Hepatocyte (in vitro differentiated cells): Measurements from ENCODE around the gene PRKAG2. TPM values are rescaled to one million over a fixed set of nuclear protein-coding genes. Genes with fewer than 3 reads are reported as not detected.

ENCODE experiments used
- DNase-seq: peaks from one replicate; pipeline ENCODE4 v3.0.0-alpha.2; 2016; ENCODE audit warnings: low spot score
- H2AFZ ChIP-seq: fragments of 200-600 bp; sonication (generic); 2 replicates; pipeline ENCODE4 v1.6.0; 2016; ENCODE audit warnings: antibody characterized with exemption, mild to moderate bottlenecking
- H3K27ac ChIP-seq: fragments of 200-600 bp; sonication (generic); 2 replicates; pipeline ENCODE4 v1.5.1; 2016; ENCODE audit warnings: mild to moderate bottlenecking
- H3K27me3 ChIP-seq: fragments of 200-600 bp; sonication (generic); 2 replicates; pipeline ENCODE4 v1.6.1; 2016
- H3K36me3 ChIP-seq: fragments of 200-600 bp; sonication (generic); replicated peaks from 2 replicates; pipeline ENCODE4 v1.5.1; 2016; ENCODE audit warnings: low read depth; ENCODE audit not compliant: insufficient read depth
- H3K4me1 ChIP-seq: fragments of 200-600 bp; sonication (generic); 2 replicates; pipeline ENCODE4 v1.5.1; 2016; ENCODE audit warnings: mild to moderate bottlenecking, moderate library complexity; ENCODE audit not compliant: insufficient read depth
- H3K4me2 ChIP-seq: fragments of 200-600 bp; sonication (generic); 2 replicates; pipeline ENCODE4 v1.6.0; 2016
- H3K4me3 ChIP-seq: fragments of 200-600 bp; sonication (generic); 2 replicates; pipeline ENCODE4 v1.5.1; 2016; ENCODE audit warnings: mild to moderate bottlenecking
- H3K79me2 ChIP-seq: fragments of 200-600 bp; sonication (generic); 2 replicates; pipeline ENCODE4 v1.6.0; 2017; ENCODE audit warnings: mild to moderate bottlenecking
- H3K9me2 ChIP-seq: fragments of 200-600 bp; sonication (generic); replicated peaks from 2 replicates; pipeline ENCODE4 v1.6.0; 2017; ENCODE audit warnings: mild to moderate bottlenecking; ENCODE audit not compliant: insufficient read depth
- H3K9me3 ChIP-seq: fragments of 200-600 bp; sonication (generic); 2 replicates; pipeline ENCODE4 v1.5.1; 2016; ENCODE audit warnings: low read depth, mild to moderate bottlenecking
- H4K20me1 ChIP-seq: fragments of 200-600 bp; sonication (generic); 2 replicates; pipeline ENCODE4 v1.6.0; 2016; ENCODE audit warnings: mild to moderate bottlenecking; ENCODE audit not compliant: insufficient read depth, poor library complexity, severe bottlenecking
- EZH2 ChIP-seq: fragments of 200-600 bp; sonication (generic); IDR thresholded peaks from 2 replicates; pipeline ENCODE4 v1.6.1; 2016; ENCODE audit warnings: antibody characterized with exemption, mild to moderate bottlenecking, borderline replicate concordance
- EZH2phosphoT487 ChIP-seq: fragments of 200-600 bp; sonication (generic); IDR thresholded peaks from one replicate; pipeline ENCODE4 v1.6.1; 2018; ENCODE audit warnings: antibody characterized with exemption, mild to moderate bottlenecking, low read depth, moderate library complexity; ENCODE audit not compliant: unreplicated experiment, severe bottlenecking
- WGBS: methylation state at CpG from one replicate; pipeline ENCODE4 v1.1.6; 2016; ENCODE audit warnings: low lambda C conversion rate; ENCODE audit errors: missing lambda C conversion rate; 5-methylcytosine and 5-hydroxymethylcytosine counted together
- polyA plus RNA-seq: library from polyadenylated mRNA; unstranded; fragments of >200 nt; fragmentation: Nextera tagmentation; extraction: Ambion mirVana; gene quantifications from 2 replicates; pipeline ENCODE4 v1.2.1, GENCODE V29; 2016
- total RNA-seq: library from RNA; depleted of rRNA; stranded (reverse); fragments of >200 nt; gene quantifications from 2 replicates; pipeline ENCODE4 v1.2.3, GENCODE V29; 2014
- TF ChIP-seq, protein P1 (sequence below): fragments of 200-600 bp; sonication (generic); IDR thresholded peaks from 2 replicates; pipeline ENCODE4 v1.5.1; 2016; ENCODE audit warnings: antibody characterized with exemption, mild to moderate bottlenecking; ENCODE audit not compliant: poor library complexity

The PRKAG2 gene
- total and polyA plus RNA-seq, 2 experiments from 2014 or later: 17.8 to 23.4 TPM

DNA sequence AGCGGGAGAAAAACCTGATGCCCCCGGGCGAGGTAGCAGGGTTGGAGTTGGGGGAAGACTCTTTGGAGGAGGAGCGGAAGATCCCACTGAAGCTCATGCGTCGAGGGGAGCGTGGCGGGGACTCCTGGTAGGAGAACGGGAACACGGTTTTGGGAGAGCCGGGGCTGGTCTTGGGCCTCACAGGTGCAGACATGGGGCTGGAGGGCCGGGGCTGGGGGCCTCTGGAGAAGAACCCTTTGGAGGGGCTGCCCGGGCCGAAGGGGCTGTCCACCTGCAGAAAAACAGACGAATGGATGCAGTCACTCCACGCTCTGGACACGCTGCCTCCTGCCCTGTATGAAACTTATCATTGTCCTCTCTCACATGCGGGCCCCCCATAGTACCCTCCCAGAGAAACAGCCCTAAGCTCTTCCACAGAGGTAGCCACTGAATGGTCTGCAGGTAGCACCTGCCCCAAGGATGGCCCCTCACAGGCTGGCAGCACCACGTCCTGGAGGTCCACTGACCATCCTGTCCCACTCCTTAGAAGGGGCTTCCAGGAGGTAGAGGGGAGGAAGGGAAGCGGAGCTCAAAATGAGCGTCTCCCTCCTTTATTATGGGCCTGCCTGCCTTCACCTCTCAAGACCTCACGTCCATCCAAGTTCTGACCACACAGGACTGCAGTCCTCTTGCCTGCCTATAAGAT is 95.6 kb downstream of the PRKAG2 start:
- no peaks in the 10 kb centered on the region for H3K36me3 ChIP-seq
- H3K4me3 ChIP-seq: no peak overlapping the region
- no peak overlapping the region for H3K4me2 ChIP-seq
- no peaks in the 10 kb centered on the region for H4K20me1 ChIP-seq
- 95% methylated on average over 22 of the region's 22 CpGs for WGBS
- no peak overlapping the region for H2AFZ ChIP-seq
- no peak for TF ChIP-seq EZH2phosphoT487
- TF ChIP-seq, protein P1, sequence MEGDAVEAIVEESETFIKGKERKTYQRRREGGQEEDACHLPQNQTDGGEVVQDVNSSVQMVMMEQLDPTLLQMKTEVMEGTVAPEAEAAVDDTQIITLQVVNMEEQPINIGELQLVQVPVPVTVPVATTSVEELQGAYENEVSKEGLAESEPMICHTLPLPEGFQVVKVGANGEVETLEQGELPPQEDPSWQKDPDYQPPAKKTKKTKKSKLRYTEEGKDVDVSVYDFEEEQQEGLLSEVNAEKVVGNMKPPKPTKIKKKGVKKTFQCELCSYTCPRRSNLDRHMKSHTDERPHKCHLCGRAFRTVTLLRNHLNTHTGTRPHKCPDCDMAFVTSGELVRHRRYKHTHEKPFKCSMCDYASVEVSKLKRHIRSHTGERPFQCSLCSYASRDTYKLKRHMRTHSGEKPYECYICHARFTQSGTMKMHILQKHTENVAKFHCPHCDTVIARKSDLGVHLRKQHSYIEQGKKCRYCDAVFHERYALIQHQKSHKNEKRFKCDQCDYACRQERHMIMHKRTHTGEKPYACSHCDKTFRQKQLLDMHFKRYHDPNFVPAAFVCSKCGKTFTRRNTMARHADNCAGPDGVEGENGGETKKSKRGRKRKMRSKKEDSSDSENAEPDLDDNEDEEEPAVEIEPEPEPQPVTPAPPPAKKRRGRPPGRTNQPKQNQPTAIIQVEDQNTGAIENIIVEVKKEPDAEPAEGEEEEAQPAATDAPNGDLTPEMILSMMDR: no peak
- no peak for TF ChIP-seq EZH2
- DNase-seq: no peak
- H3K9me3 ChIP-seq: no peaks in the 10 kb centered on the region
- H3K27ac ChIP-seq: no peak overlapping the region
- no peaks in the 10 kb centered on the region for H3K27me3 ChIP-seq
- H3K9me2 ChIP-seq: no peaks in the 10 kb centered on the region
- H3K79me2 ChIP-seq: no peaks in the 10 kb centered on the region
- H3K4me1 ChIP-seq: no peaks in the 10 kb centered on the region

DNA sequence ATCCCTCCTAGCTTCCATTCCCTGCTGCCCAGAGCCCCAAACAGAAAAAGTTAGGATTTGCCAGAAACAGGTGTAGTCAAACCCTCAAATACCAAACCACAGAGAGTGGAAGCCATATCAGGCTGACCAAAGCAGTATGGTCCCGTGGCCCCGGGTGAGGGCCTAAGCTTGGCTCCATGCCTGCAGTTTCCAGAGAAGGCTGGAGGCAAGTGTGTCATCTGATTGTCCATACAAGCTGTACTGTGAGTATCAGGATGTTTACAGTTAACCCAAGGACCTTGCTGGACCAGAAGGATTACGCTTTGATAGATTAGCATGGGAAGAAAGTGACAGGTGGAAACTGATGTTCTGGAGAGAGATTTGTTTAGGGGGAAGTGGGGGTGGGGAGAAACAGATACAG is 96.3 kb downstream of the PRKAG2 start:
- no peaks in the 10 kb centered on the region for H3K79me2 ChIP-seq
- no peak for DNase-seq
- no peak overlapping the region for H2AFZ ChIP-seq
- no peaks in the 10 kb centered on the region for H4K20me1 ChIP-seq
- no peak overlapping the region for H3K4me2 ChIP-seq
- H3K36me3 ChIP-seq: no peaks in the 10 kb centered on the region
- H3K9me3 ChIP-seq: no peaks in the 10 kb centered on the region
- H3K27ac ChIP-seq: no peak overlapping the region
- no peaks in the 10 kb centered on the region for H3K4me1 ChIP-seq
- H3K9me2 ChIP-seq: no peaks in the 10 kb centered on the region
- no peak overlapping the region for H3K4me3 ChIP-seq
- TF ChIP-seq EZH2: no peak
- TF ChIP-seq EZH2phosphoT487: no peak
- TF ChIP-seq, protein P1: no peak
- H3K27me3 ChIP-seq: no peaks in the 10 kb centered on the region
- WGBS: 74% methylated on average over 3 of the region's 3 CpGs

DNA sequence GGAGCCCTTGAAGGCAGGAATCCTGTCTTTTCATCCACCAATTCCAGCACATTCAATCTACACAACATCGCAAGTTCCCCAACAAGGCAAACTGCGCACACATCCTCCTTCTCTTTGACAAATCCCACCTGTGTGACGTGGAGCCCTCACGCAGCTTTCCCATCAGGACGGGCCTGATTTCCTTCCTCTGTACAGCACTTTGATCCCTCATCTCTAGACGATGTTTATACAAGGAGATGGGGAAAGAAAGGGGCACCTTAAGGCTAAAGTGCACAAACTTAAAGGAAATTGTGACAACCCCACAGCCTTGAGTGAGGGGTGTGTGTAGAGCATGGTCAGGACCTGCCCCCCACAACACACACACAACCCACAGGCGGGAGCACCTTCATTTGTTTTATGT is 97.2 kb downstream of the PRKAG2 start:
- Histone ChIP-seq H3K27me3 (no peaks in the 10 kb centered on the region), H3K27ac (no peak overlapping the region), H2AFZ (no peak overlapping the region), H3K36me3 (no peaks in the 10 kb centered on the region), H3K79me2 (no peaks in the 10 kb centered on the region), H3K9me2 (no peaks in the 10 kb centered on the region), H3K9me3 (no peaks in the 10 kb centered on the region), H3K4me3 (no peak overlapping the region), H3K4me1 (no peaks in the 10 kb centered on the region), H4K20me1 (no peaks in the 10 kb centered on the region), H3K4me2 (no peak overlapping the region)
- TF ChIP-seq EZH2phosphoT487: no peak
- no peak for DNase-seq
- WGBS: 71% methylated on average over 7 of the region's 7 CpGs

DNA sequence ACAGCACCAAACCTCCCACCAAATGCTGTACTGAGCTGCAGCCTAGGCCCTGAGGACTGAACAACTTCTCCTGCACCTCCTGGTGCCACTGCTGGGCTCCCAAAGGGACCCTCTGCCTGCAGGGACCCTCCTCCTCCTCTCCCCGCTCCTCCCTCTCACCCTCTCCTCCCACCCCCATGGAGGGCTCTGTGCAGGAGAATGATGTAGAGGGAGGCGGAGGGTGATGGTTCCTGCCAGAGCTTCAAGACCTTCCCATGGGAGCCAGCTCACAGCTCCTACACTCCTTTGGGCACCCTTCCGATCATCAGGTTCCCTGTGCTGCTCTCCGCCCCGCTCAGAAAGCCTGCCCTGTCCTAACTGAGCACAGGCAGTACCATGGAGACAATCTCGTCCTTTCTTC is 97.7 kb downstream of the PRKAG2 start:
- no peak for DNase-seq
- H3K27ac ChIP-seq: no peak overlapping the region
- no peaks in the 10 kb centered on the region for H3K9me2 ChIP-seq
- no peaks in the 10 kb centered on the region for H3K79me2 ChIP-seq
- H3K4me3 ChIP-seq: no peak overlapping the region
- WGBS: 88% methylated on average over 6 of the region's 6 CpGs
- no peaks in the 10 kb centered on the region for H3K27me3 ChIP-seq
- H2AFZ ChIP-seq: no peak overlapping the region
- no peaks in the 10 kb centered on the region for H3K4me1 ChIP-seq
- no peaks in the 10 kb centered on the region for H4K20me1 ChIP-seq
- H3K9me3 ChIP-seq: no peaks in the 10 kb centered on the region
- no peak for TF ChIP-seq EZH2phosphoT487
- no peak for TF ChIP-seq EZH2
- TF ChIP-seq, protein P1: no peak
- H3K4me2 ChIP-seq: no peak overlapping the region
- H3K36me3 ChIP-seq: no peaks in the 10 kb centered on the region
